DND-41 (cell line): ENCODE measurements around the gene TFF3.

Experiments
- ATAC-seq: fragments of 200-7000 bp; cut with Tn5 transposase; 3 replicates; pipeline ENCODE4 v1.9.1; 2021; ENCODE audit warnings: low read depth; ENCODE audit not compliant: insufficient read depth
- DNase-seq: peaks from one replicate; pipeline ENCODE4 v3.0.0-alpha.2; 2020
- H2AFZ ChIP-seq: 2 replicates; pipeline ENCODE4 v1.6.0; 2012; ENCODE audit warnings: low read depth, low read length
- H3K27ac ChIP-seq: 2 replicates; pipeline ENCODE4 v1.5.1; 2012; ENCODE audit warnings: low read length, inconsistent platforms
- H3K27me3 ChIP-seq: fragments of 200-600 bp; sonication (generic); 2 replicates; pipeline ENCODE4 v1.6.0; 2012; ENCODE audit warnings: low read length, mild to moderate bottlenecking, inconsistent platforms; ENCODE audit not compliant: insufficient read depth, poor library complexity
- H3K36me3 ChIP-seq: 2 replicates; pipeline ENCODE4 v1.5.1; 2012; ENCODE audit warnings: low read length, inconsistent platforms; ENCODE audit not compliant: insufficient read depth
- H3K4me1 ChIP-seq: 2 replicates; pipeline ENCODE4 v1.5.1; 2012; ENCODE audit warnings: mild to moderate bottlenecking, low read length; ENCODE audit not compliant: insufficient read depth
- H3K4me2 ChIP-seq: 2 replicates; pipeline ENCODE4 v1.6.0; 2012; ENCODE audit warnings: mild to moderate bottlenecking, moderate library complexity, low read length, inconsistent platforms; ENCODE audit not compliant: insufficient read depth
- H3K4me3 ChIP-seq, 2 experiments: fragments of 200-600 bp in 1 of 2; shearing (Covaris generic) in 1 of 2; 2 replicates each; pipeline ENCODE4 v1.5.1; 2012 to 2016; ENCODE audit warnings: inconsistent platforms in 2 of 2, low read length in 2 of 2, mild to moderate bottlenecking in 2 of 2, low read depth in 1 of 2, moderate library complexity in 1 of 2
- H3K79me2 ChIP-seq: 2 replicates; pipeline ENCODE4 v1.6.0; 2012; ENCODE audit warnings: low read length, inconsistent platforms; ENCODE audit not compliant: insufficient read depth
- H3K9ac ChIP-seq: 2 replicates; pipeline ENCODE4 v1.6.0; 2012; ENCODE audit warnings: low read depth, mild to moderate bottlenecking, inconsistent platforms, low read length, moderate library complexity
- H3K9me3 ChIP-seq: 2 replicates; pipeline ENCODE4 v1.5.1; 2012; ENCODE audit warnings: low read length, moderate library complexity, mild to moderate bottlenecking, inconsistent platforms; ENCODE audit not compliant: insufficient read depth, severe bottlenecking
- H4K20me1 ChIP-seq: 2 replicates; pipeline ENCODE4 v1.6.0; 2012; ENCODE audit warnings: low read length; ENCODE audit not compliant: insufficient read depth
- CTCF ChIP-seq: IDR thresholded peaks from 2 replicates; pipeline ENCODE4 v1.5.1; 2012; ENCODE audit warnings: borderline replicate concordance, low read length, moderate library complexity, mild to moderate bottlenecking; ENCODE audit not compliant: poor library complexity, severe bottlenecking; ENCODE audit errors: extremely low read depth
- EZH2 ChIP-seq: IDR thresholded peaks from 3 replicates; pipeline ENCODE4 v1.6.1; 2012; ENCODE audit warnings: borderline replicate concordance, low read depth, mild to moderate bottlenecking, moderate library complexity, low read length, inconsistent platforms; ENCODE audit not compliant: severe bottlenecking

The TFF3 gene

GRCh38 chr21:42319376-42319775 is 4.2 kb upstream of the TFF3 start:
- no peak for TF ChIP-seq CTCF
- TF ChIP-seq EZH2, result no peak
- Histone ChIP-seq H3K79me2 (no peaks in the 10 kb centered on the region), H3K27me3 (no peaks in the 10 kb centered on the region), H3K9me3 (no peaks in the 10 kb centered on the region), H3K9ac (no peak overlapping the region), H3K4me3 (no peak overlapping the region), H3K36me3 (no peaks in the 10 kb centered on the region), H4K20me1 (no peaks in the 10 kb centered on the region), H3K4me2 (no peak overlapping the region), H2AFZ (no peak overlapping the region), H3K4me1 (no peaks in the 10 kb centered on the region), H3K27ac (no peak overlapping the region)
- DNase-seq, result no peak
- ATAC-seq, result peak; percentile 56; the same call in 2 of the 3 replicates

GRCh38 chr21:42317826-42318746 is 2.9 kb upstream of the TFF3 start:
- DNase-seq (no peak), ATAC-seq (no peak)
- Histone ChIP-seq H3K27me3 (no peaks in the 10 kb centered on the region), H3K9ac (no peak overlapping the region), H3K9me3 (no peaks in the 10 kb centered on the region), H3K4me3 (no peak overlapping the region), H2AFZ (no peak overlapping the region), H3K4me2 (no peak overlapping the region), H4K20me1 (no peaks in the 10 kb centered on the region), H3K36me3 (no peaks in the 10 kb centered on the region), H3K79me2 (no peaks in the 10 kb centered on the region), H3K4me1 (no peaks in the 10 kb centered on the region), H3K27ac (no peak overlapping the region)
- TF ChIP-seq CTCF (no peak), EZH2 (no peak)

- Histone ChIP-seq H3K9me3 (no peaks in the 10 kb centered on the region), H3K4me3 (no peak overlapping the region), H3K36me3 (no peaks in the 10 kb centered on the region), H3K79me2 (no peaks in the 10 kb centered on the region), H4K20me1 (no peaks in the 10 kb centered on the region), H3K4me1 (no peaks in the 10 kb centered on the region), H2AFZ (no peak overlapping the region), H3K27me3 (no peaks in the 10 kb centered on the region), H3K27ac (no peak overlapping the region), H3K4me2 (no peak overlapping the region), H3K9ac (no peak overlapping the region)
- DNase-seq (no peak), ATAC-seq (no peak)
- no peak for TF ChIP-seq CTCF
- no peak for TF ChIP-seq EZH2
Observed at GRCh38 chr21:42317341-42317741, 2.1 kb upstream of the TFF3 start.
